Measurements from ENCODE around the gene ALDH1A3.

Gene ALDH1A3

DNA sequence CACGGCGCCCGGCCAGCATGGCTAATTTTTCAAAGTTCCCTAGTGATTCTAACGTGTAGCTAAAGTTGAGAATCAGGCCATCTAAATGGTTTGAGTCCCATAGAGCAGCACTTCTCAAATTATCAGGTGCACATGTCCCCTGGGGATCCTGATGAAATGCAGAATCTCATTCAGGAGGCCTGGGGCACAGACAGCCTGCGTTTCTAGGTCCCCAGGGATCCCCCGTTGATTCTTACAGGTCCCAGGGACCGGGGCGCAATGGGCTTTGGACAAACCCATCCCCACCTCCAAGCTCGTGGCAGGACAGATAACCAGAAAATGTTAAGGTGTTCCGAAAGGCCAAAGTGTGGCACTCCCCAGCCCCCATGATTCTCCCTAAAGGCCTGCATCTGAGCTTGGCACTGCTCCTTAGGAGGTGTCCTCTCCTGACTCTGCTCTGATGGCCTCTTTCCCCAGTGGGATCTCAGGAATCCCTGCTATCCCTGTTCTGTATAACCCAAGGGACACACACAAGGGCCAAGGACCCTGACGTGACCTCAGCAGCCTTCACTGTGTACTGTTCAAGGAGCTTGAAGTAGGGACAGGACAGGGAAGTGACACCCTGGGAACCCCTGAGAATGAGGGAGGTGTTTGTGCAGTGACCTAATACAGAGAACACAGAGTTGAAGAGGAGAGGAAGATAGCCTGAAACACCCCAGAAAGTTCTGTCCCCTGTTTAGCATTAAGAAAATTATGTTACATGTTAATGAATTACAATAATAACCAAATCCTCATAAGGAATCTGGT, 47.5 kb downstream of the ALDH1A3 start:
- DNase-seq (ENCODE audit: low read depth), result no peak

DNA sequence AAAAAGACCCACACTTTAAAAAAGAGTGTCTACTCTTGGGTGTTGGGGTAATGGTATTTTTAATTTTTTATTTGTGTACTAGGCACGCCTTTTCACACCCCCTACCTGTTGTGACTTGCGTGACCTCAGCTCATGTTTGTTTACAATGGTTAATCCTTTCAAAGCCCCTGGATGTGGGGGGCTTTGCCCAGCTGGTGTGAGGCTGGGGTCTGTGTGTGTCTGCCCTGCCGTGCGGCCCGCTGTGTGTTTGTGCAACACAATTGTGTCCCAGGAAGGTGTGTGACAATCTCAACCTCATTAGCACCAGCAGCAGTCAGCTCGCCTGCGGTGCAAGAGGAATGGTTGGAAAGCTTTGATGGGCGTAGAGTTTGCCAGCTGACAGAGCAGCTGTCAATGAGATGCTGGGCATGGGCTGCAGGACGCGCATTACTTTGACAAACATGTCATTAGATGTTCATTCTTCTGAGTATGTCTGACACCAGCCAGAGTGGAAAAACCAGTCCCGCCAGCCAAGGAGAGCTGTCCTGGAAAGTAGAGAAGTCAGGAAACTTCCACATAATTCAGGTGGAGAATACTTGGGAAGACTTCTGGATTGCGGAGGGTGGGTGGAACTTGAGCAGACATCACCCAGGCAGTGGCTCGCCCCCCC, 49.1 kb downstream of the ALDH1A3 start:
- no peak for DNase-seq (ENCODE audit: low read depth)

DNA sequence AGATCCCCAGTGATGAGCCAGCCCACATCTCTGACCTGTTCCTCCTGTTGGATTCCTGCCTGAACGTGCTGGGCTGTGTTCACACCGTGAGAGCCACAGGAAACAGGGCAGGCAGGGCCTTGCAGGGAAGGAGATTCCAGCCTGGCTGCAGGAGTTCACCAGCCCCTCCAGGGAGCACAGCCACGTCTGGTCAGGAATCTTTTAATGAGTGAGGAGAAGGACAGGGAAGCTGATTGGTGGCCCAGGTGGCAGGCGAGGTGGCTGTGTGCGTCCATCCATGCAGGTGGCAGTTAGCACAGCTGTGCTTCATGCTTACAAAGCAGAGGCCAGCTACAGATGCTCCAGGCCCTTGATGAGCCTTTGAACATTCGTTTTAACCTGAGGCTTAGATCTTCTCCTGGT, 50.0 kb downstream of the ALDH1A3 start:
- no peak for DNase-seq (ENCODE audit: low read depth)

DNA sequence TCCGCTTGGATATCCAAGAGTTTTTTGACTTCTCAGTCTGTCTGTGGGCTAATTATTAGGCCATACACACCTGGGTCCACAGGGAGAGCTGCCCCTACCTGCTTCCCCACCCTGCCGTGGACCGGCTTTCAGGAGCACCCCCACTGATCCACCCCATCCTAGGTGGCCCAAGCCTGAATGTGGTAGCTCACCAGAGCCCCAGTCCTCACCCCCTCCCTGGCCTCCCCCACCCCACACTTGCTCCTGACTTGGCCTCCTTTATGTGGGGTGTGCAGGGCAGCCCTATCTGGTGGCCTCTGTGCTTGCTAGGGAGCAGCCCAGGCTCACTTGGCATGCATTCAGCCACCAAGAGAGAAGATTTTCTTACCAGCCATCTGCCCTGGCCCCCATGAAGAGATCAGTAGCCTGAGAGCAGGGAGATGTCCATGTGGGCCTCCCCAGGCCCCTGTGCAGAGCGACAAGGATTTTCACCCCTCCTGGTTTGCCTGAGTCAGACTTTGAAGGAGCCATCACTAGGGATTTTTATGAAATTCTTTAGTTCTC, 50.7 kb downstream of the ALDH1A3 start:
- DNase-seq (ENCODE audit: low read depth), result no peak

DNA sequence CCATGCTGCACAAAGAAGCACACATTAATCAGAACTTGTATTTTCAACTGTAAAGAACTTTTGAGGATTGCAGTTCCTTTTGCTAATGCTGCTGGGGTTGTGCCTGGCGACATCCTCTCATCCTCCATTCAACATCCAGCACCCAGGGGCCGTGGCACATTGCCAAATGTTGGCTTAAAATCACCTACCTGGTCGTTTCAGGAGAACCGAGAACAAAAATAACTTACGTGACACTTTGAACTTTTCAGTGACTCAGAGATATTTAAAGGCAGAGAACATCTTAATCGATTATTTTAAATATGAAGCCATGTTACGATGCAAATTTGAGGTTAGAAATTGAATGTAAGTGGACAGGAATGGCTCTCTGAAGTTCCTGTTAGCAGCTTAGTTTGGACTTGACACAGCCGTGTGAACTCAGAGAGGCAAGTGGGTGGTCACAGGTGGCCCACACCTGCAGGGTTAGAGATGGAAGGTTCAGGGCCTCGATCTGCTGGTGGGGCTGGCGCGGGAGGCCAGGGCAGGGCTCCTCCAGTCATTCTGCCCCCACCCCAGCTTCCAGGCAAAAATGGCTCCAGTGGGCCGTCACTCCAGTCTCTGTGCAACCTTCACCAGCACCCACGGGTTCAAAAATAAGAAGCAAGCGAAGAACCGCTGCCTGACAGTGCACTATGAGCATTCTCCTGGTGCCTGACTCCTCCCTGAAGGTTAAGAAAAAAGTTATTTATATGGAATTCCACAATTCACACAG, 51.7 kb downstream of the ALDH1A3 start:
- DNase-seq (ENCODE audit: low read depth), result no peak

DNA sequence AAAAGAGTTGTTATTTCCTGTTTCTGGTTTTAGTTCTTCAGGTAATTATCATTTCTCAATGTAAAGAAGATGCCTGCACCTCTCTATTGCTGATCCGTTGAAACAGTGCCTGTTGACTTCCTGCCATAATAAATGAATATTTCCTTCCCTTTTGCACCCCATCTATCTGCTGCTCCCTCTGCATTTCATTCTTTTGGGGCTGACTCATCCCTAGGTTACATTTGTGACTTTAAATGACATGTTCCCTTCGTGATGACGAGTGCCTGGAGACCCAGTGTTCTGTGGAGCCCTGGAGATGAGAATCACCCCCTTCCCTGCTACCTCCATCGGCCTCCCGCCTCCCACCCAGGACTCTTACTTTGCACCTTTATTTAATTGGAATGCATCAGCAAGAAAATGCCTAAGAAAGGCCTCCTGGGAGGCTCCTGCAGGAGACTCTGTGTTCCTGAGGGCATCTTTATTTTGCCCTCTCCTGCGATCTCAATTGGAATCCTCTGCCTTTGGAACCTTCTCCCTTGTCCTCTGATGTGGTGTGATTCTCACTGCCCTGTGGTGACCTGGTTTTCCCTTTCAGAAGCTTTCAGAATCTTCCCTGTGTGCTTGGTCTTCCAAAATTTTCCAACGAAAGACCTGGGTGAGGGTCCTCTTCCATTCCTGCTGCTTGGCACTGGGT, 53.2 kb downstream of the ALDH1A3 start:
- DNase-seq (ENCODE audit: low read depth), result no peak

DNA sequence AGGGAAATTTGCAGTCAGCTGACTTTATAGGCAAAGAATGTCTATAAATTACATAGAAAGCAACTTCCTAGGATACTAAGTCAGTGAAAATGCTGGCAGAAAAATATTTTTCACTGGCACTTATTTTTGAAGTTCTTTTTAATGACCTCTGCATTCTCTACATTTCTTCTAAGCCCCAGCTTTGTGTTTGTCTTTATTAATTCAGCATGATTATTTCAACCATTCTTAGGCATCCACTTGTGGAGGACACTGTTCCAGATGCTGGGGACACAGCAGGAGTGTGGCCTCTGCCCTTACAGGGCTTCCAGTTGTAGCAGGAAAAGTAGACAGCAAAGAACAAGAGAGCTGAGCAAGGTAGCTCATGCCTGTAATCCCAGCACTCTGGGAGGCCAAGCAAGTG, 54.5 kb downstream of the ALDH1A3 start:
- no peak for DNase-seq (ENCODE audit: low read depth)

DNA sequence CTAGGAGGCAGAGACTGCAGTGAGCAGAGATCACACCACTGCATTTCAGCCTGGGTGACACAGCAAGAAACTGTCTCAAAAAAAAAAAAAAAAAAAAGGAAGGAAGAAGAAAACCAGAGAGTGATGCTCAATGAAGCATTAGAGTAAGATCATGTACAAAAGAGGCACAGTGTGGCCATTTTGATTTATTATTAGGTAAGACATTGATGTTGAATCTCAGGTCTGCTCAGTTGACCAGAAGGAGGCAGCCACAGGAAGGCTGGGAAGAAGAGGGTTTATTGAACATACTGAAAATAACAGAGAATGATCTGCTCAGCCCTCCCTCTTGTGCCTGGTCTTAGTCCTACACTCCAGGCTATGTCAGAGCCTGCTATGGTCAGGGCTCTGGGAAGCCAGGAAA, 55.1 kb downstream of the ALDH1A3 start:
- DNase-seq (ENCODE audit: low read depth), result no peak

DNA sequence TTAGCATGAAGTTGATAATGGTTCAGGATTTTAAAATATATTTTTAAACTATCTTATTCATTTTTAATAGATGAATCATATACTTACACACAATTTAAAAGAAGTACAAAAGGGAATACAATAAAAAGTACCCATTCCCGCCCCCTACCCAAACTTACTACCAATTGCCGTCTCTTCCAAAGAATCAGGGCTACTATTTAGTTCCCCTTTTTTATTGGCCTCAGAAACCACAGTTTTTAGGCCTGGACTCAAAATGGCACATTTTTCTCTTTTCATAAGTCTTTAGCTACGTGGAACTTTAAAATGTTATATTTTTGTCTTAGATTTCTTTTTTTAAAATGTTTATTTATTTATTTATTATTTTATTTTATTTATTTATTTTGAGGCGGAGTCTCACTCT, 57.5 kb downstream of the ALDH1A3 start:
- DNase-seq (ENCODE audit: low read depth), result no peak

DNA sequence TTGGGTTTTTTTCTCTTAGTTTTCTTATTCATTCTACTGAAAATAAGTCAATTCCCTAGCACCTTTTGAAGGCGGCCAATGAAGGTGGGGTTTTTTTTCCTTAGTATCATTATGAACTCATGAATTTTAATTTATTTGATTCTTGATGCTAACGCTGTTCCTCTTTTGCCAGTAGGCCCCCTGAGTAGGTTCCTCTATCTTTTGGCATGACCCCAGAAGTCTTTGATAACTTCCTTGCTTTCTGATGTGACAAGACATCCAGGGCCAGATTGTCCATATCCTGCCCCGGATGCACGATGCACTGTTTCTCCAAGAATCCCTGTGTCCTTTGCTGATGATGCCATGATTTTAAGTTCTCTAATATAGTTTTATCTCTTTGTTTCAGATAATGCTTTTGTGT, 60.2 kb downstream of the ALDH1A3 start:
- DNase-seq (ENCODE audit: low read depth), result no peak

DNA sequence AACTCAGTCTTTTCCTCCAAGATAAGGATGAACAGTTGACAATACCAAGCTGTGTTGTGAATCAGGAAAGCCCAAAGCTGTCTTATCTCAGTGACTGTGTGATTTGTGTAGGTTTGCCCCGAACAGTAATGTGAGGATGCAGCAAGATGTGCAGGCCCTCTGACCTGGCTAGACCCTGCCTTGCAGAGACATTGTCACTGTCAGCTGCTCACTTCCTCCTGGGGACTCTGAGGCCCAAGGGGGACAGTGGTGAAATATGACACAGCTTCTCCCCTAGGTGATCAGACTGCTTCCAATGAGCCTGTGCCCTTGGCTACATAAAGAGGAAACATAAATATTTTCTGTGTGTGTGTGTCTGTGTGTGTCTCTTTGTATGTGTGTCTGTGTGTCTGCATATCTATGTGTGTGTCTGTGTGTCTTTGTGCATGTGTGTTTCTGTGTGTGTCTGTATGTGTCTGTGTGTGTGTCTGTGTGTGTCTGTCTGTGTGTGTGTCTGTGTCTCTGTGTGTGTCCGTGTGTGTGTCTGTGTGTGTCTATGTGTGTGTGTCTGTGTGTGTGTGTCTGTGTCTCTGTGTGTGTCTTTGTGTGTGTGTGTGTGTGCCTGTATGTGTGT, 61.2 kb downstream of the ALDH1A3 start:
- DNase-seq (ENCODE audit: low read depth), result no peak

DNA sequence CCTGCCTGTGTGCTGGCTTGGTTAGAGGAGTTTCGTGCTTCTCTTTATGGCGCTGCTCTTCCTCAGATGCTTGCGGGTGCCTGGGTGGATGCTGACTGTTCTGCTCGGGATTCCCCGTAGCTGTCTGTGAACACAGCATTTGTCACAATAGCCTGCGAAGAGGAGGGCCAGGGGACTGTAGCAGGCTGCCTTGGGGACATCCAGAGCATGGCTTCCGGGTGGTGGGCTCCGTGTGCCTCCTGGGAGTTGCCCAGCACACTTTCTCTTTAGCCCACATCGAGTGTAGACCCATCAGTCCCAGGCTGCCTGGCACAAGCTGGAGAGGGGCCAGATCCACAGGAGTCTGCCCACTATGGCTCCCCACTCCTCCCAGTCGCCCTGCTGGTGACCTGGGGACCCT, 61.9 kb downstream of the ALDH1A3 start:
- no peak for DNase-seq (ENCODE audit: low read depth)

DNA sequence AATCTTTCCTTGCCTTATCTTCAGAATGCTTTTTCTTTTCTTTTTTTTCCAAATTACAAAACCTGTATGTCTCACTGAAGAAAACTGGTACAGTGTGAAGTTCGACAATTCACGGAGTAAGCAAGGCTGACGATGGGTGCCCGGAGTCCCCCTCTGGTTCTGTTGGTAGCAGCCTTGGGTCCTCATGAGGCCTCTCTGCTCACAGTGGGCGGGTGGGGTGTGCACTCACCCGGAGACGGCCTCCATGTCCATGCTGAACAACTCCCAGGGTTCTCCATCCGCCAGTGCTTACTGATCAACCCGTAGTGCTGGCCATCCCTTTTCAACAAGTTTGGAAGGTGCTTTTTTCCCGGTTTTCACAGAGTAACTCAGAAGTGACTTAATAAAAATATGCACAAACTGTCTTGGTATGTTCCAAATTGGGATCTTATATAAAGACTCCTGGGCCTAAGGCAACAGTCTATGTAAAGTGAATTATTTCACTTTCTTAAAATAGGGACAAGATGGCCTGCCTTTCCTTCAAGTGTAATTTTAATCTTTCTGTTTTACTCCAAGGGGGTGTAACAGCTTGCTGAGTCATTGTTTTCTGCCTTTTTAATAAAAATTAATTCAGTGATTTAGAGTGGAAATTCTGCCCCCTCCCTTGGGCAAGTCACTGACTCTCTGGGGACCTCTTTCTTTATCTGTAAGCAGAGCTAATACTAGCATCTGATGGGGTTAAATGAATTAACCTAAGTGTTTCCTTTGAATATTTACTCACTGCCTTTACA, 63.2 kb downstream of the ALDH1A3 start:
- no peak for DNase-seq (ENCODE audit: low read depth)

DNA sequence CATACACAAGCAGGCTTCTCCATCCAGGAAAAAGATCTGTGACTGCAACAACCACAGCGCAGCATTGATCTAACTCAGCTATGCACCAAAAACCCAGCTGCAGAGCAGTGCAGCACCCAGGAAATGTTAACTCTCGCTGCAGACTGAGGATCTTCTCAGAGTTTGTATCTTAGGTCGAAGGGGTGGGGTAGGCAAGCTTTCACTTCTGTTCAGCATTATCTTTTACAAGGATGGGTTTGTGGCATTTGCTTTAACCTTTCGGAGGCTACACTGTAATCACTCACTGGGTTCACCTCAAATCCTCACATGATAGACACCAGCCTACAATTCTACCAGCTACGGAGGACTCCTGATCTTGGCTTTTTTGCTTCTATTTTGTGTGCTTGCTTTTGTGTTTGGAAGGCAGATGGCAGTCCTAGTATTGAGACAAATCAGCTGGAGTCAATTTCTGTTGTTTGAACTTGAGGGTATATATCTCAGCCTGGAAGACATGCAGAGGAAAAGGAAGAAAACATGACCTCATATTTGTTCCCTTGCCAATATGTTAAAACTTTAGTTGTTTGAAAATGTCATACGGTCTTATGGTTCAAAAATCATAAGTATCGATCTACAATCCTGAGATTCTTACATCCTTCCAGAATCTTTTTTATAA, 64.7 kb downstream of the ALDH1A3 start:
- no peak for DNase-seq (ENCODE audit: low read depth)

DNA sequence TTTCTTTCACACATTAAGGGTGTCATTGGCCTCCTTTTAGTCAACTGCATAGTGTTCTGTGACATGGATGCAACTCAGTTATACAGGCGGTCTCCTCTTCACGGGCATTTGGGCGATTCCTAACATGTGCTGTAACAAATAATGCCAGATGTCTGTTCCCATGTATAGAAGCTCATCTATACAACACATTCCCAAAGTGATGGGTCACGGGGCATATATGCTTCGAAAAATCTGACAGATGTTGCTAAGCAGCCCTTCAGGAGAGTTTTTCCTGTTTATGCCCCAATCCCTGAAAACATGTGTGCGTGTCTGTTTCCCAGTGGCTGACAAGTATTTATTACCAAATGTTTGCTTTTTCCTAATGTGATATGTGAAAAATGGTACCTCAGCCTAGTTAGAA, 65.4 kb downstream of the ALDH1A3 start:
- no peak for DNase-seq (ENCODE audit: low read depth)

DNA sequence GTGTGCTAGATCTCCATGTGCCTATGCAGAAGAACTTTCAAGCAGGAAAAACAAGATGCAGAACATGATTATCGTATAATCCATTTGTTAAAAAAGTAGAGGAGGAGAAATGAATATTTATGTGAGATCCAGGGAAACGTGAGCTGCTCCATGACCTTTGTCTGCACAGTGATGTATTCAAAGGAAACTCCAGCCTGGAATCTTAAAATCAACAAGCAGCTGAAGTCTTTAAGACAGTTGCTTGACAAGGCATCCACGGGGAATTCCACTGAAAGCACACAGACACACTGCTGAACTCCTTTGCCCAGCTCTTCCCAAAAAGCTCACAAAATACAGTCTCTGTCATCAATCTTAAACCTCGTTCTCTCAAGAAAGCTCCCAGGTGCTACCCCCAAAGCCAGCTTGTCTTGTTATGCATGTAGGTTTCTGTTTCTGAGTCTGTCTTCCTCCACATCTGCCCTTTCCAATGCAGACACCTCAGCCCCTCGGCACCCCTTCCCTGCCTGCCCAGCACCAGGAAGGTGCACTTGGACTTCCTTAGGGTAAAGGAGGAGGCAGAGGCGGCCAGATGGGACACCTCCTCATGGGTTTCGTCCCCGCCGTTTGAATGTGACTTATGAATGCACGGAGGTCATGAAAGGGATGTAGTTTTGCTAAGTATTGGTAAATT, 68.3 kb downstream of the ALDH1A3 start:
- DNase-seq (ENCODE audit: low read depth), result no peak

DNA sequence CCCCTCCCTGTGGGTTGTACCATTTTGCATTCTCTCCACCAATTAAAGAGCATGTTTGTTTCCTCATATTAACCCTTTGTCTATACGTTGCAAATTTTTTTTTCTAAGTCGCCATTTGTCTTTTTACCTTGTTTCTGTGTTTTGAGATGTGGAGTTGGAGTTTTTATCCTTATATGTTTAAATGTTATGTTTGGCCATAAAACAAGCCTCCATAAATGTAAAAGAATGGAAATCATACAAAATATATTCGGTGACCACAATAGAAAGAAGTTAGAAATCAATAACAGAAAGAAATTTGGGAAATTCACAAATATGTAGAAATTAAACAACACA, 68.8 kb downstream of the ALDH1A3 start:
- DNase-seq (ENCODE audit: low read depth), result no peak

DNA sequence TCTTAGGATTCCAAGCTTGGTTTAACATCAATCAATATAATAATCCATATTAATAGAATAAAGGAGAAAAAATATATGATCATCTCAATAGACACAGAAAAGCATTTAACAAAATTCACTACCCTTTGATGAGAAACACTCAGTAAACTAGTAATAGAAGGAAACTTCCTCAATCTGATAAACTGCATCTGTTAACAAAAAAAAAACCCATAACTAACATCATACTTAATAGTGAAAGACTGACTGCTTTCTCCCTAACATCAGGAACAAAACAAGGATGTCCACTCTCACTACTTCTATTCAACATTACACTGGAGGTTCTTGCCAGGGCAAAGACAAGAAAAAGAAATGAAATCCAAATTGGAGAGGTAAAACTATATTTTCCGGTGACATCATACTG, 70.1 kb downstream of the ALDH1A3 start:
- DNase-seq (ENCODE audit: low read depth), result no peak

DNA sequence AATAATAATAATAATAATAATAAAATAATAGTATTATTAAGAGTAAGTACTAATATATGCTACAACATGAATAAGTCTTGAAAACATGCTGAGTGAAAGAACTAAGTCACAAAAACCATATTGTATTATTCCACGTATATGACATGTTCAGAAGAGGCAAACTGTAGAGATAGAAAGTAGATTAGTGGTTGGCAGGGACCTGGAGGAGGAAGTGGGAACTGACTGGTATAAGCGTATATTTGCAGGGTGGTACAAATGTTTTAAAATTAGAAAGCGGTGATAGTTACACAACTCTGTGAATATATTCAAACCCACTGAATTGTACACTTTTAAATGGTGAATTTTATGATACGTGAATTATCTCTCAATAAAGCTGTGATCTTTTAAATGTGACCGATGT, 72.3 kb downstream of the ALDH1A3 start:
- DNase-seq (ENCODE audit: low read depth), result no peak

DNA sequence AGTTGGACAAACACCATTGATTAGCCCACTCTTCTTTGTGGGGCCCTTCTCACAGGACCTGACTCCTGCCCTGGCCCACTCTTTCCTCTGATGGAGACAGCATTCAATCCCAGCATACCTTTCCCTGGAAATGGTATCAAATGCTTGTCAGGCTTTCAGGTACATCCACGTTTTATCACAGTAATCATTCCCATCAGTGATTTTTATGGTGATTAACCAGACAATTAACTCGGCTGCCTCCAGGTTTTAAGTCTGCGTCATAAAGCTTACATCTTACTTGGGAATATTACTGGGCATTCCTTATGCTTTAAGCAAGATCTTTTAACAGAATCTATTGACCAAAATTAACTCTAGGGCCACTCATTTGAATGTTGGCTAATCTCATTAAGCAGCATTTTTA, 72.9 kb downstream of the ALDH1A3 start:
- DNase-seq (ENCODE audit: low read depth), result no peak

All from GM04504 (cell line).